HFF-Myc (cell line): ENCODE results near the gene GPR15.

Source experiments
- DNase-seq: peaks from one replicate; pipeline ENCODE4 v3.0.0-alpha.2; 2011; ENCODE audit warnings: low read depth; ENCODE audit errors: extremely low read depth
- H3K4me3 ChIP-seq: replicated peaks from 2 replicates; pipeline ENCODE4 v1.5.1; 2011; ENCODE audit warnings: low read depth, mild to moderate bottlenecking, control low read depth, low read length
- CTCF ChIP-seq: IDR thresholded peaks from 2 replicates; pipeline ENCODE4 v1.5.1; 2012; ENCODE audit warnings: mild to moderate bottlenecking, low read depth, low read length, control low read depth; ENCODE audit errors: missing control alignments

GPR15 gene

GRCh38 chr3:98563661-98564281 is 32.0 kb downstream of the GPR15 start:
- TF ChIP-seq CTCF = no peak
- peak; percentile 40 for DNase-seq
- H3K4me3 ChIP-seq = no peak overlapping the region

DNA sequence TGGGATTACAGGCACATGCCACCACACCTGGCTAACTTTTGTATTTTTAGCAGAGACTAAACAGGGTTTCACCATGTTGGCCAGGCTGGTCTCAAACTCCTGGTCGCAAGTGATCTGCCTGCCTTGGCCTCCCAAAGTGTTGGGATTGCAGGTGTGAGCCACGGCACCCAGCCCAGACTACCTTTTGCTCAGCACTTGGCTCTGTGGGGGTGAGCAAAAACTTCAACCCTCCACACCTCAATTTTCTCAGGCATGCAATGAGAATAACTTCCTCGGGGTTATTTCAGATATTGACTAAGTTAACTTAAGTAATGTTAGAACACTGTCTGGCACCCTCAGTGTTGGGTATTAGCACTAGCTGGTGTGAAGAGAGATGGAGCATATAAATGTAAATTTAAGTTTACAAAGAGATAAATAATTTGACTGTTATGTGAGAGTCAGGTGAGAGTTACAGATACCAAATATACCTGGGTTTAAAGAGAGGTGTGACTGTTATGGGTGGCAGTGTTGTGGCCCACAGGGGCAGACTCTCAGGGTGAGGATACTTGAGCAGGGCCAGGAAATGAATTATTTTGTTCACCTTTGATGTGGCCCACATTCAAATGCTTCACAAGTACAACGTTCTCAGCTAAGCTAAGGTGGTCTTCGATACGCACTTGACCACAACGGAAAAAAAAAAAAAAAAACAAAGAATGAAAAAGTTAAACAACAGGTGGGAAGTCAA is 32.7 kb downstream of the GPR15 start:
- no peak for DNase-seq
- H3K4me3 ChIP-seq = no peak overlapping the region
- no peak for TF ChIP-seq CTCF

DNA sequence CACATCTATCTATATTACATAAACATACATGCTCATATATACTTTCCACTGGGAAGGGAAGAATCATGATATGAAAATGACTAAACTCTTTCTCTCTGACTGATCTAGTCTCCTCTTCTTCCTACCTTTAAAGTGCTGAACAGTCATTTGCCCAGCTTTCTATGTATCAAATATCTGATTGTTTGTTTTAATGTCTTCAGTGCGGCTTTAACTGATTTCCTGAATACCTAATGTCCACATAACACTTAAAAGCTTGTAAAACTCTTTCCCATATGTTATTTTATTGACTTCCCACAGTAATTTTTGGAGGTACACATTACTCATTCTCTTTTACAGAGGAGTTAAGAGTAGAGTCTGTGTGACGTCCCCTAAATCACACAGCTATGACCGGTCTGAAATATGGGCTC is 33.5 kb downstream of the GPR15 start:
- TF ChIP-seq CTCF = no peak
- no peak overlapping the region for H3K4me3 ChIP-seq
- peak; percentile 29 for DNase-seq

GRCh38 chr3:98565843-98566242 is 34.1 kb downstream of the GPR15 start:
- no peak overlapping the region for H3K4me3 ChIP-seq
- DNase-seq = no peak
- TF ChIP-seq CTCF = no peak

DNA sequence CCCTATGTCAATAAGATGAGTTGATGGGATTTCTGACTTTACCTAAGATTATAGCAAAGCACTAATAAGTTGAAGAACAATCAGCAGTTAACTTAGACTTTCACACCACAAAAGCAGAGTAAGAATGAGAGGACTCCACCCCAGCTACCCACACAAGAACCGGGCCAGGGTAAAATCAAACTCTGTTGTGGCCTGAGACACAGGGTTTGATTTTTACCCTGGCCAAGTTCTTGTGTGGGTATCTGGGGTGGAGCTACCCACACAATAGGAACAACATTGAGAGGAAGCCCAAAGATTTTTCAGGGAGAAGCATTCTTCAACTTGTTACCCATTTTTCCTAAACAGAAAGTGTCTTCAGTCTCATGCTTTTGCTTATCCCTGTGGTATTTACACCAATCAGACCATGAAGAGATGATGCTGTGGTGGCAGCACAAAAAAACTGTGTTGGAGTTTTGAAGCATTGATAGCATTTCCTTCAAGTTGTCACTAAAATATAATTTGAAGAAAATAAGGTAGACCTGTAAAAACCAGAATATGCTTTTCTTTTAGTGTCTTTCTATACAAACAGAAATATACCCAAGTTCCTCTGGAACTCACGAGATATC is 36.0 kb downstream of the GPR15 start:
- TF ChIP-seq CTCF = no peak
- no peak for DNase-seq
- no peak overlapping the region for H3K4me3 ChIP-seq

GRCh38 chr3:98568402-98568801 is 36.6 kb downstream of the GPR15 start:
- no peak for TF ChIP-seq CTCF
- DNase-seq = no peak
- H3K4me3 ChIP-seq = no peak overlapping the region
